GM12878 (cell line): ENCODE measurements around the gene THAP5. TPM values are rescaled to one million over a fixed set of nuclear protein-coding genes. Genes with fewer than 3 reads are reported as not detected.

Experiments
- ATAC-seq: fragments of 200-7000 bp; cut with Tn5 transposase; 3 replicates; pipeline ENCODE4 v1.9.1; 2020; ENCODE audit warnings: mild to moderate bottlenecking, moderate library complexity
- Bru-seq: library from RNA; stranded (reverse); fragments of 400-500 nt; gene quantifications from one replicate; lab custom pipeline; 2021; lab: Mats Ljungman, UMichigan
- BruChase-seq, 2 experiments: library from RNA; stranded (reverse); fragments of 400-500 nt; gene quantifications; one replicate each; lab custom pipeline; 2021; lab: Mats Ljungman, UMichigan
- BruUV-seq: library from RNA; stranded (reverse); fragments of 400-500 nt; replicated peaks from 2 replicates; lab custom pipeline; 2021; lab: Mats Ljungman, UMichigan
- CTCF ChIA-PET: fragments of 300-600 bp; sonication (Branson Sonifier 250); formaldehyde crosslinking; extraction: SDS; loops from one replicate; lab custom pipeline; 2021; ENCODE audit warnings: inconsistent platforms; lab: Yijun Ruan, JAX
- POLR2A ChIA-PET: fragments of 350-600 bp; formaldehyde crosslinking; extraction: SDS; loops from one replicate; lab custom pipeline; 2021; ENCODE audit warnings: inconsistent platforms; lab: Charles Lee
- RAD21 ChIA-PET: fragments of 300-600 bp; sonication (Branson Sonifier 250); formaldehyde crosslinking; loops from one replicate; lab custom pipeline; 2023; ENCODE audit warnings: antibody characterized with exemption; ENCODE audit not compliant: unreplicated experiment; lab: Charles Lee
- SMC1A ChIA-PET: fragments of 300-600 bp; sonication (Branson Sonifier 250); formaldehyde crosslinking; loops from one replicate; lab custom pipeline; 2023; ENCODE audit not compliant: unreplicated experiment, uncharacterized antibody; lab: Charles Lee
- DNase-seq: peaks from one replicate; pipeline ENCODE4 v3.0.0-alpha.2; 2011; ENCODE audit warnings: low read depth, low spot score
- FAIRE-seq: peaks from 3 replicates; lab custom pipeline; 2011; peaks lifted over from hg19 to GRCh38; lab: Jason Lieb, UNC
- H2AFZ ChIP-seq: 2 replicates; pipeline ENCODE4 v1.6.0; 2011; ENCODE audit warnings: low read depth, low read length, control low read depth; ENCODE audit not compliant: control insufficient read depth
- H3K27ac ChIP-seq: 2 replicates; pipeline ENCODE4 v1.5.1; 2011; ENCODE audit warnings: control low read depth; ENCODE audit not compliant: control insufficient read depth, insufficient read depth
- H3K27me3 ChIP-seq, 2 experiments: replicated peaks in 1 of 2; 2 replicates each; pipeline versions ENCODE4 v1.6.0 to v1.6.1; 2011; ENCODE audit warnings: low read length in 1 of 2; ENCODE audit not compliant: control insufficient read depth in 2 of 2, insufficient read depth in 2 of 2
- H3K36me3 ChIP-seq, 2 experiments: 2 replicates each; pipeline ENCODE4 v1.5.1; 2011; ENCODE audit warnings: low read length in 1 of 2; ENCODE audit not compliant: control insufficient read depth in 2 of 2, insufficient read depth in 2 of 2
- H3K4me1 ChIP-seq: 2 replicates; pipeline ENCODE4 v1.6.1; 2011; ENCODE audit warnings: mild to moderate bottlenecking, low read length, moderate library complexity, mixed read lengths; ENCODE audit not compliant: control insufficient read depth, insufficient read depth
- H3K4me2 ChIP-seq: 2 replicates; pipeline ENCODE4 v1.6.0; 2011; ENCODE audit warnings: control low read depth; ENCODE audit not compliant: control insufficient read depth, insufficient read depth
- H3K4me3 ChIP-seq: fragments of 200-600 bp; sonication (generic); 2 replicates; pipeline ENCODE4 v1.5.1; 2016
- H3K79me2 ChIP-seq: 2 replicates; pipeline ENCODE4 v1.6.0; 2011; ENCODE audit warnings: low read length; ENCODE audit not compliant: control insufficient read depth, insufficient read depth
- H3K9ac ChIP-seq: 2 replicates; pipeline ENCODE4 v1.8.0; 2011; ENCODE audit warnings: low read length, control low read depth, mixed read lengths; ENCODE audit not compliant: control insufficient read depth, insufficient read depth
- H3K9me3 ChIP-seq: replicated peaks from 3 replicates; pipeline ENCODE4 v1.5.1; 2011; ENCODE audit warnings: mild to moderate bottlenecking, low read length; ENCODE audit not compliant: control insufficient read depth, insufficient read depth
- H4K20me1 ChIP-seq: 2 replicates; pipeline ENCODE4 v1.6.0; 2011; ENCODE audit not compliant: control insufficient read depth, insufficient read depth
- BACH1 ChIP-seq: fragments of 450-650 bp; IDR thresholded peaks from 2 replicates; pipeline ENCODE4 v1.6.1; 2017; ENCODE audit warnings: mild to moderate bottlenecking, borderline replicate concordance
- CHD2 ChIP-seq: IDR thresholded peaks from 2 replicates; pipeline ENCODE4 v1.6.1; 2011; ENCODE audit warnings: low read depth, low read length, improper control_type of control experiment, borderline replicate concordance
- CREB1 ChIP-seq: IDR thresholded peaks from 2 replicates; pipeline ENCODE4 v1.6.1; 2012; ENCODE audit warnings: low read depth, mild to moderate bottlenecking, inconsistent platforms
- EP300 ChIP-seq, 2 experiments: fragments of 150-350 bp in 1 of 2; IDR thresholded peaks; 2 replicates each; pipeline ENCODE4 v1.6.1; 2011 to 2012; ENCODE audit warnings: low read depth in 2 of 2, low read length in 2 of 2, borderline replicate concordance in 1 of 2, improper control_type of control experiment in 1 of 2, inconsistent platforms in 1 of 2; ENCODE audit not compliant: control insufficient read depth in 1 of 2
- KLF5 ChIP-seq: fragments of 450-650 bp; IDR thresholded peaks from 2 replicates; pipeline ENCODE4 v1.6.1; 2014; ENCODE audit warnings: mild to moderate bottlenecking; ENCODE audit not compliant: partially characterized antibody
- MEF2B ChIP-seq: fragments of 450-650 bp; IDR thresholded peaks from 2 replicates; pipeline ENCODE4 v1.6.1; 2018; ENCODE audit warnings: mild to moderate bottlenecking, moderate library complexity; ENCODE audit not compliant: partially characterized antibody, poor library complexity, severe bottlenecking
- RCOR1 ChIP-seq: conservative IDR thresholded peaks from 2 replicates; pipeline ENCODE4 v1.6.1; 2012; ENCODE audit warnings: low read depth, low read length, improper control_type of control experiment
- SMAD5 ChIP-seq: IDR thresholded peaks from 2 replicates; pipeline ENCODE4 v1.6.1; 2016; ENCODE audit warnings: antibody characterized with exemption, low read depth
- TARDBP ChIP-seq: IDR thresholded peaks from 2 replicates; pipeline ENCODE4 v1.6.1; 2016; ENCODE audit warnings: borderline replicate concordance
- WGBS: methylation state at CpG from one replicate; pipeline ENCODE4 v1.1.6; 2016; ENCODE audit warnings: low lambda C conversion rate; ENCODE audit not compliant: insufficient replicate concordance, insufficient coverage; ENCODE audit errors: missing lambda C conversion rate; 5-methylcytosine and 5-hydroxymethylcytosine counted together
- in situ Hi-C: fragments of 300-500 bp; cut with MboI; formaldehyde crosslinking; loops from 9 replicates; pipeline ENCODE4 v1.14.3; 2018; ENCODE audit warnings: mixed read lengths
- intact Hi-C: fragments of 100-400 bp; cut with micrococcal nuclease; formaldehyde crosslinking; loops from one replicate; pipeline ENCODE4 v1.14.2; 2022; ENCODE audit not compliant: unreplicated experiment
- long read RNA-seq, 2 experiments: library from polyadenylated mRNA; unstranded; transcript quantifications; one replicate each; pipeline ENCODE4 v2.0.0, GENCODE V29; 2019 to 2020
- polyA minus RNA-seq, 3 experiments: library from RNA; depleted of rRNA, polyadenylated mRNA; stranded (reverse); fragments of >200 nt; gene quantifications; 2 replicates each; pipeline ENCODE4 v1.2.3, GENCODE V29; 2011
- polyA plus RNA-seq, 11 experiments: library from polyadenylated mRNA; depleted of rRNA in 4 of 11; unstranded in 6 of 11; stranded (reverse) in 5 of 11; fragments of >200 nt; fragmentation: Nextera tagmentation in 4 of 11; fragmentation: Illumina TruSeq in 1 of 11; extraction: Ambion mirVana in 4 of 11; extraction: Trizol in 1 of 11; gene quantifications; 1 replicate in 1 of 11; 2 replicates in 10 of 11; pipeline versions ENCODE4 v1.2.1 to v1.2.3, GENCODE V29; 2011 to 2016; ENCODE audit warnings: inconsistent platforms in 2 of 11, missing spikeins in 2 of 11, low read depth in 1 of 11
- total RNA-seq, 4 experiments: library from RNA; depleted of rRNA in 3 of 4; stranded (reverse); fragments of >200 nt in 3 of 4; fragmentation: Illumina TruSeq in 1 of 4; extraction: Trizol in 1 of 4; gene quantifications; 2 replicates each; pipeline versions ENCODE4 v1.2.1 to v1.2.3, GENCODE V29; 2013 to 2021
- TF ChIP-seq, protein P1 (sequence below): fragments of 150-350 bp; IDR thresholded peaks from 2 replicates; pipeline ENCODE4 v1.6.1; 2014; ENCODE audit warnings: mild to moderate bottlenecking, low read depth, low read length
- TF ChIP-seq, protein P2 (sequence below): IDR thresholded peaks from 2 replicates; pipeline ENCODE4 v1.6.1; 2012; ENCODE audit warnings: low read depth, low read length, improper control_type of control experiment
- TF ChIP-seq, protein P3 (sequence below): IDR thresholded peaks from 2 replicates; pipeline ENCODE4 v1.6.1; 2011; ENCODE audit warnings: borderline replicate concordance, low read depth, mild to moderate bottlenecking, moderate library complexity, mixed read lengths, low read length; ENCODE audit not compliant: insufficient read depth; ENCODE audit errors: extremely low read length

The THAP5 gene, protein sequence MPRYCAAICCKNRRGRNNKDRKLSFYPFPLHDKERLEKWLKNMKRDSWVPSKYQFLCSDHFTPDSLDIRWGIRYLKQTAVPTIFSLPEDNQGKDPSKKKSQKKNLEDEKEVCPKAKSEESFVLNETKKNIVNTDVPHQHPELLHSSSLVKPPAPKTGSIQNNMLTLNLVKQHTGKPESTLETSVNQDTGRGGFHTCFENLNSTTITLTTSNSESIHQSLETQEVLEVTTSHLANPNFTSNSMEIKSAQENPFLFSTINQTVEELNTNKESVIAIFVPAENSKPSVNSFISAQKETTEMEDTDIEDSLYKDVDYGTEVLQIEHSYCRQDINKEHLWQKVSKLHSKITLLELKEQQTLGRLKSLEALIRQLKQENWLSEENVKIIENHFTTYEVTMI
- 34.4 and 36.4 TPM in 2 replicates for total RNA-seq (2013; cell fraction: nucleolus; rRNA removed)
- total RNA-seq (2014; rRNA removed): 28.2 and 35.2 TPM in 2 replicates
- 47.0 and 47.7 TPM in 2 replicates for total RNA-seq (2014; rRNA removed; fragmentation: Illumina TruSeq; extraction: Trizol)
- 22.1 and 22.9 TPM in 2 replicates for total RNA-seq (2021)
- polyA plus RNA-seq (2011; ENCODE audit: low read depth): 5.1 TPM
- polyA plus RNA-seq (2011; rRNA removed): 13.0 and 26.9 TPM in 2 replicates
- polyA plus RNA-seq (2011; cell fraction: cytosol; rRNA removed): 5.1 and 6.3 TPM in 2 replicates
- 5.1 and 5.9 TPM in 2 replicates for polyA plus RNA-seq (2011; cell fraction: nucleus; rRNA removed)
- 9.1 and 11.7 TPM in 2 replicates for polyA plus RNA-seq (2012)
- 45.8 and 50.9 TPM in 2 replicates for polyA plus RNA-seq (2014; fragmentation: Illumina TruSeq; extraction: Trizol)
- 10 to 100 TPM; 16.5 to 22.7 TPM for polyA plus RNA-seq (2014; fragmentation: Nextera tagmentation; extraction: Ambion mirVana)
- 11.9 and 16.4 TPM in 2 replicates for polyA plus RNA-seq (2014; rRNA removed)
- polyA plus RNA-seq (2016; fragmentation: Nextera tagmentation; extraction: Ambion mirVana): 10 to 100 TPM; 25.4 to 35.9 TPM
- 7.1 and 12.7 TPM in 2 replicates for polyA minus RNA-seq (2011; rRNA and poly(A)+ RNA removed)
- 6.7 and 7.7 TPM in 2 replicates for polyA minus RNA-seq (2011; cell fraction: cytosol; rRNA and poly(A)+ RNA removed)
- 11.7 and 18.7 TPM in 2 replicates for polyA minus RNA-seq (2011; cell fraction: nucleus; rRNA and poly(A)+ RNA removed)
- percentile 89 among the genes with signal in this experiment for Bru-seq, nascent RNA
- percentile 84 among the genes with signal in this experiment for BruChase-seq, experiment 1, labeled RNA remaining after a 6-hour chase
- percentile 85 among the genes with signal in this experiment for BruChase-seq, experiment 2, labeled RNA remaining after a 2-hour chase
- long read RNA-seq, experiment 1, transcript THAP5-208 (2 exons, 880 nt): major isoform, 5 of 17 reads
- long read RNA-seq, experiment 1, partial matches to known transcripts: 0 of 17 reads
- long read RNA-seq, experiment 1, other reads (novel, unspliced or antisense): 9 of 17 reads
- long read RNA-seq, experiment 2, transcript THAP5-208 (2 exons, 880 nt): major isoform, 6 of 17 reads
- long read RNA-seq, experiment 2, partial matches to known transcripts: 0 of 17 reads
- long read RNA-seq, experiment 2, other reads (novel, unspliced or antisense): 5 of 17 reads

DNA sequence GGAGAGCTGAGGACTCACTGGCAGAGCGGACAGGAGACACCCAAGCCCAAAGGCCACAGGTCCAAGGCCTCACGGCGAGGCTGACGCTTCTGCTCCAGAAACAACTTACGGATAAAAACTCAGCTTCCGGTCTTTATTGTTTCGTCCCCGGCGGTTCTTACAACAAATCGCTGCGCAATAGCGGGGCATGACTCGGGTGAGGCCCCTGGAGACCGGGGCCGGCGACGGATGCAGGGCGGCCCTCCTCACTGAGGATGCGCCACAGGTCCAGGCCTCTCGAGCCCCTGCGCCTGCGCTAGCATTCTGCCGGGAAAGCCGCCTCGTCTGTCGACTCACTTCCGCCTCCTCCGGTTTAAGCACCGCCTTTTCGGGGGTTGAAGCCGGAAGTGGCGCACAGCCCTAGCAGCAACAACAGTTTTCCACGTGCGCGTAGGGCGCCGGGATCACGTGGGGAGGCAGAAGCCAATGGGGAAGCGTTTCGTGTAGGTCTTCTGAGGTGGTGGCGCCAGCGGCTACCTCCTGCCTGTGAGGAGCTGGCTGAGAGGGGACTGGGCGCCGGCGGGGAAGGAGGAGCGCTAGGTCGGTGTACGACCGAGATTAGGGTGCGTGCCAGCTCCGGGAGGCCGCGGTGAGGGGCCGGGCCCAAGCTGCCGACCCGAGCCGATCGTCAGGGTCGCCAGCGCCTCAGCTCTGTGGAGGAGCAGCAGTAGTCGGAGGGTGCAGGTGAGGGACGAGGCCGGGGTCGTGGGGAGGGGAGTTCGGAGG, at the start of gene THAP5, which contains the start of gene DNAJB9:
TSS of gene THAP5 (minus strand) at position 326 of the 765 bp plus-strand sequence. CDS start at position 189, 137 bp downstream.
TSS of gene DNAJB9 (plus strand) at position 494 of the 765 bp plus-strand sequence. CDS start 1,853 bp downstream, outside the sequence.
- SMC1A ChIA-PET: interaction anchor here (1.1 to 2.5 kb wide), 4 partner anchors 17 to 56 kb away, joined by 3 to 18 read pairs (median 7); partner anchors contain the start of gene PNPLA8
- Histone ChIP-seq H3K27me3 (no peaks in the 10 kb centered on the region), H3K9ac (peak within 1 kb of the TSS; percentile 83), H4K20me1 (no peaks in the 10 kb centered on the region), H2AFZ (peak within 1 kb of the TSS; percentile 76), H3K4me1 (no peaks in the 10 kb centered on the region), H3K4me3 (peak within 1 kb of the TSS; percentile 84), H3K36me3 (0 out of 4 replicates have a peak, but pooled peaks cover 0 to 3% of the 10 kb centered on the region in 2 experiments), H3K27ac (peak within 1 kb of the TSS; percentile 91), H3K79me2 (peaks cover 64% of the 10 kb centered on the region), H3K9me3 (no peaks in the 10 kb centered on the region), H3K4me2 (peak within 1 kb of the TSS; percentile 85)
- in situ Hi-C loops (loop anchor here (5.0 kb wide), 1 partner anchor 42 kb away; the partner anchor contains the start of gene PNPLA8), intact Hi-C loops (loop anchor here (1.0 to 2.0 kb wide), 2 partner anchors 17 to 43 kb away; partner anchors contain the start of gene PNPLA8)
- POLR2A ChIA-PET: interaction anchor here (0.8 to 2.8 kb wide), 5 partner anchors 18 to 66 kb away, joined by 3 to 45 read pairs (median 4); partner anchors contain the start of gene PNPLA8
- no TSS peak for BruUV-seq
- CTCF ChIA-PET: interaction anchor here (1.2 to 1.8 kb wide), 3 partner anchors 9 to 72 kb away, joined by 3 to 10 read pairs (median 4); partner anchors contain the start of gene PNPLA8
- WGBS: under 1% methylated on average over 64 of the region's 65 CpGs
- DNase-seq (peak; percentile 99), ATAC-seq (peak; percentile 95), FAIRE-seq (peak; percentile 81)
- RAD21 ChIA-PET: interaction anchor here (0.8 to 4.4 kb wide), 4 partner anchors 17 to 66 kb away, joined by 3 to 30 read pairs (median 12); partner anchors contain the start of gene PNPLA8
- TF ChIP-seq, protein P1, sequence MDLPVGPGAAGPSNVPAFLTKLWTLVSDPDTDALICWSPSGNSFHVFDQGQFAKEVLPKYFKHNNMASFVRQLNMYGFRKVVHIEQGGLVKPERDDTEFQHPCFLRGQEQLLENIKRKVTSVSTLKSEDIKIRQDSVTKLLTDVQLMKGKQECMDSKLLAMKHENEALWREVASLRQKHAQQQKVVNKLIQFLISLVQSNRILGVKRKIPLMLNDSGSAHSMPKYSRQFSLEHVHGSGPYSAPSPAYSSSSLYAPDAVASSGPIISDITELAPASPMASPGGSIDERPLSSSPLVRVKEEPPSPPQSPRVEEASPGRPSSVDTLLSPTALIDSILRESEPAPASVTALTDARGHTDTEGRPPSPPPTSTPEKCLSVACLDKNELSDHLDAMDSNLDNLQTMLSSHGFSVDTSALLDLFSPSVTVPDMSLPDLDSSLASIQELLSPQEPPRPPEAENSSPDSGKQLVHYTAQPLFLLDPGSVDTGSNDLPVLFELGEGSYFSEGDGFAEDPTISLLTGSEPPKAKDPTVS: no peak
- peak; percentile 91 for TF ChIP-seq CREB1
- TF ChIP-seq TARDBP: no peak
- peak; percentile 83 for TF ChIP-seq BACH1
- TF ChIP-seq EP300 (IDR thresholded peaks at IDR 0.05; ENCODE audit: borderline replicate concordance in 1 of 2, control insufficient read depth in 1 of 2, low read depth in 2 of 2, low read length in 2 of 2): 0 out of 4 replicates have a peak, but pooled peaks of 1 of the 2 experiments have one; percentile 21
- TF ChIP-seq RCOR1: 0 out of 2 replicates have a peak, but pooled peaks have one; percentile 29
- TF ChIP-seq MEF2B: peak; percentile 89
- TF ChIP-seq, protein P2, sequence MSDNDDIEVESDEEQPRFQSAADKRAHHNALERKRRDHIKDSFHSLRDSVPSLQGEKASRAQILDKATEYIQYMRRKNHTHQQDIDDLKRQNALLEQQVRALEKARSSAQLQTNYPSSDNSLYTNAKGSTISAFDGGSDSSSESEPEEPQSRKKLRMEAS: peak; percentile 100
- TF ChIP-seq SMAD5: peak; percentile 46; the same call in 1 of the 2 replicates
- TF ChIP-seq KLF5: peak; percentile 84
- TF ChIP-seq CHD2: peak; percentile 69; the same call in 1 of the 2 replicates
- TF ChIP-seq, protein P3, sequence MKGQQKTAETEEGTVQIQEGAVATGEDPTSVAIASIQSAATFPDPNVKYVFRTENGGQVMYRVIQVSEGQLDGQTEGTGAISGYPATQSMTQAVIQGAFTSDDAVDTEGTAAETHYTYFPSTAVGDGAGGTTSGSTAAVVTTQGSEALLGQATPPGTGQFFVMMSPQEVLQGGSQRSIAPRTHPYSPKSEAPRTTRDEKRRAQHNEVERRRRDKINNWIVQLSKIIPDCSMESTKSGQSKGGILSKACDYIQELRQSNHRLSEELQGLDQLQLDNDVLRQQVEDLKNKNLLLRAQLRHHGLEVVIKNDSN: peak; percentile 99
